T1000 (cell line): ENCODE measurements around the gene RPP30.

Source experiments
- DNase-seq: peaks from one replicate; lab custom pipeline; 2025; ENCODE audit warnings: mixed read lengths; lab: John Stamatoyannopoulos, UW

Gene RPP30

DNA sequence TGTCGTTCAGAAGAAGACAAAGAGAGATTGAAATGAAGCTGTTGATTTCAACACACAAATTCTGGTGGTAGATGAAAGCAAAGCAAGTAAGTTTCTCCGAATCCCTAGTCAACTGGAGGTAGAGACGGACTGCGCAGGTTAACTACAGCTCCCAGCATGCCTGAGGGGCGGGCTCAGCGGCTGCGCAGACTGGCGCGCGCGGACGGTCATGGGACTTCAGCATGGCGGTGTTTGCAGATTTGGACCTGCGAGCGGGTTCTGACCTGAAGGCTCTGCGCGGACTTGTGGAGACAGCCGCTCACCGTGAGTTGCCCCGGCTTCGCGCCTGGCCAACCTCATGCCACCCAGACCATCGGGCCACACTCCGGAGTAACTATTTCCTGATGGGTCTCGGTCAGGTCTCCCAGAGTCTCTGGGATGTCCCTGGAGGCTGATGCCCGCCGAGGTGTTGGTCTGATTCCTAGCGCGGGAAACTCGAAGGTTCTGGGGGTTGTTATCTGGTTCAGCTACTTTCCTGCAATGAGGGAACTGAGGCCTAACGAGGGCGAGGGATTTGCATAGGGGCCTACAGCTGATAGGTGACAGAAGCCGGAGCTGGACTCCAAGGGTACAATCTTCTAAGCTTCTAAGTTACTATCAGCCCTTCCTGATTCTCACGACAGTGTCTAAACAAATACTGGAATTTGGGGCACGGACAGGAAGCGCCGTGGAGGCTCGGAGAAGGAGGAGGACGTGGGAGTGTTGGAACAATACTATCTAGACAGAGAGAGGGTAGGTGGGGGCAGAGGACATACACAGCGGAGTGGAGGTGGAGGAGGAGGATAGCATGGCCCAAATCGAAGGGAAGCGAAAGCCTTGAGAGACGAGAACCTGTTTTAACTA lies at the start of gene RPP30:
Gene RPP30, plus strand, starts transcription at position 209 of the 882 bp plus-strand sequence. Its CDS starts 13 bp downstream, at position 222.
- peak; percentile 72 for DNase-seq

DNA sequence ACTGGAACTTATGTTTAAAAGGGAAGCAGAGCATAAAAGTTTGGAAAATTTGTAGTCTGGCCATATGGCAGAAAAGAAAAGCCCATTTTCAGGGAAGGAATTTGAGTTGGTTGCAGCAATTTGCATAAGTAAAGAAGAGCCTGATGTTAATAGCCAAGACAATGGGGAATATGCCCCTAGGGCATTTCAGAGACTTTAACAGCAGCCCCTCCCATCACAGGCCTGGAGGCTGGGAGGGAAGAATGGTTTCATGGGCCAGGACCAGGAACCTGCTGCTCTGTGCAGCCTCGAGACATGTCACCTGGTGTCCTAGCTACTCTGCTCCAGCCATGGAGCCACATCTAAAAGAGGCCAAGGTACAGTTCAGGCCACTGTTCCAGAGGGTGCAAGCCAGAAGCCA lies 49.3 kb upstream of the RPP30 start:
- DNase-seq = no peak

DNA sequence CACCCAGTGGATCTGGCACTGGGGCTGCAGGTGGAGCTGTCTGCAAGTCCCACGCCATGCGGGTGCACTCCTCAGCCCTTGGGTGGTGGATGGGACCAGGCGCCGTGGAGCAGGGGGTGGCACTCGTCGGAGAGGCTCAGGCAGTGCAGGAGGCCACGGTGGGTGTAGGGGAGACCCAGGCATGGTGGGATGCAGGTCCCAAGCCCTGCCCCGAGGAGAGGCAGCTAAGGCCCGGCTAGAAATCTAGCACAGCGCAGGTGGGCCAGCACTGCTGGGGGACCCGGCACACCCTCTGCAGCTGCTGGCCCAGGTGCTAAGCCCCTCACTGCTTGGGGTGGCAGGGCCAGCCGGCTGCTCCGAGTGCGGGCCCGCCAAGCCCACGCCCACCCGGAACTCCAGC lies 39.7 kb upstream of the RPP30 start:
- no peak for DNase-seq

- no peak for DNase-seq
Measured at GRCh38 chr10:90834326-90834725, 37.4 kb upstream of the RPP30 start.

DNA sequence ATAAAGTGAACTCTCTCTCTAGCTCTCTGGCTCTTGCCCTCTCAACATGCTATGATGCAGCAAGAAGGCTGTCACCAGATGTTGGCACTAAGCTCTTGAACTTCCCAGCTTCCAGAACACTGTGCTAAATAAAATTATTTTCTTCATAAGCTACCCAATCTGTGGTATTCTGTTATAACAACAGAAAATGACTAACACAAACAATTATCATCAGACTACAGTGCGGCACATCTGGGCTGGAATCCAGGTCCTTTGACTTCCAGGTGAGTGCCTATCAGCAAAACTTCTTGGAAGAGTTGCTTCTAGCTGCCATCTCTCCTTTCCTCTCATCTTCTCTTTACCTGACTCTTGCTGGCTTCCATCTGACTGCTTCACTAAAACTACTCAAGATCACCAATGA lies 34.3 kb upstream of the RPP30 start:
- DNase-seq = no peak

- DNase-seq = no peak
Measured at GRCh38 chr10:90842725-90843124, 29.0 kb upstream of the RPP30 start.

DNA sequence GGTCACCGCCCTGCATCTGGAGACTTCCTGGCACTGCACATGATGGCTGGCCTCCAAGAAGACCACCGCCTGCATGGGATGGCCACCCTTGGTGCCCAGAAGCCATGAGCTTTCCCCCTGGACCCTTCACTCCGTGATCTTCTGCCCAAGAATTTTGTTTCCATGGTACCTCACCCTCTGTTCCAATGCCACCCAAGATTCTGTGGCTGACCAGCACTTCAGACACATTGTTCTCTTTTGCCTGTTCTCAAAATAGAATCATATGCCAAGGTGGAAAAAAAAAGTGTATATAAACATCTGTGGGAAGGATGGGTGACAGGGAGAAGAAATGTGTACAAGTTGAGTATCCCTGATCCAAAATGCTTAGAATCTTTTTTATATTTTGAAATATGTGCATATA lies 26.0 kb upstream of the RPP30 start:
- no peak for DNase-seq

DNA sequence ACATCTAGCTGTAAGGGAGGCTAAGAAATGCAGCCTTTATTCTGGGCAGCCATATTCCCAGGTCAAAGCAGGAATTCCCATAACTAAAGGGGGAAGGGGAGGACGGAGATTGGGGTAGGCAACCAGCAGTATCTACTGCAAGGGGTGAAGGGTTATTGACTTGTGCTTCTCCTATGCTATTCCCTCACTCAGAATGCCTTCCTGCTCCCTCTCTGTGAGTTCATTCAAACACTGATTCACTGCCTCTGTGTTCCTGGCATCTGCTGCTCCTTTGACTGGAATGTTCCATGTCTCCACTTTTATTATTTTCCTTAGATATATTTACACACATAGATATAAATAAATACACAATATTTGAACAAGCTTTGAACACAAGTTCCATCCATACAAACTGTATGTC lies 25.0 kb upstream of the RPP30 start:
- no peak for DNase-seq

GRCh38 chr10:90847436-90847835 lies 24.3 kb upstream of the RPP30 start:
- no peak for DNase-seq

DNA sequence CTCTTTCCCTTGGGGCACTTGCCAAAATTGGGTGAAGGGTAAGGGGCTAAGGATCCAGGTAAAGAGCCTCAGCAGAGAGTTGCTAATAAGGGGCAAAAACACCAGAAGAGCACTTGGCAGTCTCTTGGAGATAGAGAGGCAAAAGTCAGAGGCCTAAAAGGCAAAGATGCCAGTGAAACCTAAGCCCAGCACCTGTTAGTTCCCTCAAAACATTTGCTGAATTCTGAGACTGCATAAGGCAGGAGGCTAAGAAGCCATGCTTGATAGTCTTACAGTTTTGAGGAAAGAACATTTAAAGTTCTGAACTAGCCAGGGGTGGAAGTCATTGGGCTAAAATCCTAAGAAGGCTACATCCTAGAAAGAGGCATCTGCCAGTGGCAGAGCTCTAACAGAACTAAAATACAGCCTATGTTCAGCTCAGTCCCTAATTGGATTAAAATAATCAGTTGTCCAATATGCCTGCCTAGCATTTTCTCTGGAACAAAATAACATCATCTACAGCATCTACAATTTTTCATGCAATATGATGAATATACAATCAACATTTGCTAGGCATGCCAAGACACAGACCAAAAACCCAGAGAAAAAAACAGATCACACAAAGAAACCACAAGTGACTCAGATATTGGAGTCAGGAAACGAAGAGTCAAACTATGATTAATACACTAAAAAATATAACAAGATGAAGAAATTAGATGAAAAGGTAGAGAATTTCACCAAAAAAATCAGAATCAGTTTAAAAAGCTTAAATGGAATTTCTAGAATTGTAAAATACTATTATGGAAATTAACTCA lies 21.6 kb upstream of the RPP30 start:
- DNase-seq = no peak

DNA sequence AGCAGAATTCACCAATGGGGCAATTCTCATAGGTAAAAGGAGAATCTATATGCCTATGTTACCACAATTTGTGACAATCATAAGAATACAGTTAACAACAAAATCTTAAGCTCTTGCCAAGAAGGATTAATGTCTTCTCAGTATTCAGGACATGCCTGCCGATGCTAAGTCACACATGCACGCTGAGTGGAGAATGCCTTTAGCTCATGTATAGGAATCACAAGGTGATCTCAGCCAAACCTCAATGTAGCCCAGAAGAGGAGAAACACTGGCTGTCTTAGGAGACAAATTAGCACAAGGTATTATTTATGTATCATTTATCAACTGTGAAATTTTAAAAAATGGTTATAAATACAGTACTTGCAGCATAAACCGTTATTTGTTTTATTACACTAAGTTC lies 16.6 kb upstream of the RPP30 start:
- no peak for DNase-seq

- DNase-seq = no peak
Measured at GRCh38 chr10:90856261-90856660, 15.5 kb upstream of the RPP30 start.

DNA sequence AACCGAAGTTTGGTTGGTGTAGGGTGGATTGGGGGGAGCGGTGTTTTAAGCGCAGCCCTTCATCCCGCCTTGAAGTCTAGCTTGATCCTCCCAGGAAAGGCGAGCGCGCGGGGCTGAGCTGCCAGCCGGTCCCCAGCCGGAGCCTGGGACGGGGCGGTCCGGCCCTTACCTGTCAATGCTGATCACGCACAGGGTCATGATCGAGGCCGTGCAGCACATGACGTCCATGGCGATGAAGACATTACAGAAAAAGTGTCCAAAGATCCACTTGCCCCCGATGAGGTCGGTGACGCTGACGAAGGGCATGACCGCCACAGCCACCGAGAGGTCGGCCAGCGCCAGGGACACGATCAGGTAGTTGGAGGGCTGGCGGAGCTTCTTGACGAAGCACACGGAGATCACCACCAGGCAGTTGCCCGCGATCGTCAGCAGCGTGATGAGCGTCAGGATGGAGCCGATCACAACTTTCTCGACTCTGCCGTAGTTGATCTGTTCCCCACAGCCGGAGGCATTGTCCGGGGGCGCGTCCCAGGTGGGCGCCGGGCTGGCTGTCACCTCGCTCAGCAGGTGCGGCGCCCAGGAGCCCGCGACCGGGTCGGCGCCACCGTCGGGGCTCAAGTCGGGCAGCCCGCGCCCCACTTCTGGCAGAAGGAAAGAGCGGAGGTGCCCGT lies 14.7 kb upstream of the RPP30 start:
- peak; percentile 31 for DNase-seq

DNA sequence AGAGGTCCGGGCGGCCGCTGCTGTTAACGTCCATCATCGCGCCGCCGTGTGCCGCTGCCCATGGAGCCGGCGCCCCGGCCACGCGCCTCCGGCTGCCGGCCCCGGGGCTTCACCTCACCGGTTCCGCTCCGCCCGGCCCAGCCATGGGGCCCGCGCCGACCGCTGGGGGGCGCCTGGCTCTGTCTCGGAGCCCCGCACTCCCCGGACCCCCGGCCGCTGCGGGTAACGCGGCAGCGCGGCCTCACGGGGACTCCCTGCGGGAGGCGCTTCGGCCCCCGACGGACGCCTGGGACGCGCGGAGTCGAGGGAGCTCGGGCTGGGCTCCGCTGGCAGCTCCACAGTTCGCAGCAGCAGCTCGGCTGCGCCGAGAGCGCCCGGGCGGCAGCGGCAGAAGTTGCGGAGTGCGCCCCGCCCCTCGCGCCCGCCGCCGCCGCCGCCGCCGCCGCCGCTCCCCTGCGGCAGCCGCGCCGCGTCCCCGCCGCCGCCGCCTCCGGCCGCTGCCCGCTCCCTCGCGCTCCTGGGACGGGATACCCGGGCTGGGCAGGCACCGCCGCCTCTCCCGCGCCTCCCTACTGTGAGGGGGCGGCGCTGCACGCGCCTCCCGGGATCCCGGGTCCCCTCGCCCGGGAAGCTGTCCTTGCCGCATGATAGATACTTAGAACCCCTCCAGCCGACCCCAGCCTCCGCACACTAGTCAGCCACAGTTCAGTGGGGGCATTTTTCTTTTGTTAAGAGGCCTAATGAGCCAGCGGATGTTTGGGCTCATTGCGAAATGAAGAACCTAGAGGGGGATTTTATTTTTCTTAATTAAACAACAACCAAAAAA lies 13.9 kb upstream of the RPP30 start, which contains the start of gene HTR7:
Gene HTR7, minus strand, starts transcription at position 405 of the 826 bp plus-strand sequence. Its CDS starts 368 bp downstream, at position 37.
- DNase-seq = peak; percentile 69

DNA sequence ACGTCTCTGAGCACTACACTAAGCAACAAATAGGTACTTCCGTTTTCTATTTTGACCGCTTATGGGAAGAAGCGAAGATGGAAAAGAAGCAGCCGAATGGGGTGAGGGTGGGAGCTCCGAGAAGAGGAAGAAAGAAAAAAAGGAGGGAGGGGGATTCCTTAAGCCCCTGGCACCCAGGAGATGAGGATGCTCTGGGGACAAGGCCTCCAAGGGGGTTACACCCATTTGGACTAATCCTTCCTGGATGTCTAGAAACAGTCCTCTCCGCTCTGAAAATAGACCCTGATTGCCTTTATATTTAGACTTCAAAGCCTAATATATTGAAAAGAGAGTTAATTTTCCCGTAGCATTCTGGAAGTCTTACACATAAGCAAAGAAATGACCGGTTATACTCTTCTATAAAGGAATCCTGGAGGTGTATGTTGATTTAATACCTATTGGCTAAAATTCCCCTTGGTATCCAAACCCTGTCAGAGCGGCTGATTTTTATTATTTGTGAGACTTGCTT lies 13.3 kb upstream of the RPP30 start:
- no peak for DNase-seq

GRCh38 chr10:90859321-90859751 lies 12.4 kb upstream of the RPP30 start:
- DNase-seq = no peak

GRCh38 chr10:90860790-90861189 lies 11.0 kb upstream of the RPP30 start:
- no peak for DNase-seq

DNA sequence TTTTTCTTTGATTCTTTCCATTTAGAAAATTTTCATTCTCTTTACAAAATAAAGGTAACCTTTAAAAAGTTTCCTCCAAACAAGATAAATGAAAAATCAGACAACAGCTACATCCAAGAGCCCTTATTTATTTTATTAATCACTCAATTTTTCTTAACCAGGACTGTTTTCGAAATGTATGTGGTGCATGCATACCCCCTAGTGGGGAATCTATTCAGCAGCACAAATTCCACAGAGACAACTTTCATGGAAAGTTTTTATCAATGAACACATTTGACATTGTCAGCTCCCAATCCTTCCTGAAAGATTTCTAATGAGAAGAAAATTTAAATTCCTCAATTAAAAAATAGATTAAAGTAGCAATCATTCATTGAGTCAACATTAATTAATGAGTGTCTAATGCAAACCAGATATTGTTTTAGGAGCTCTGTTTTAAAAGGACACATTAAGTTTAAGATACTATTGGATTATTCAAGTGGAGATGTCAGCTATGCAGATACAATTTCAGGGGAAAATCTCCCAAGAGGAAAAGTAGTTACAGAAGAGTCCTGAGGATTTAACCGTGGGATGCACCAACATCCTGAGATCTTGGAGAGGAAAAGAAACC lies 8.8 kb upstream of the RPP30 start:
- peak; percentile 14 for DNase-seq

DNA sequence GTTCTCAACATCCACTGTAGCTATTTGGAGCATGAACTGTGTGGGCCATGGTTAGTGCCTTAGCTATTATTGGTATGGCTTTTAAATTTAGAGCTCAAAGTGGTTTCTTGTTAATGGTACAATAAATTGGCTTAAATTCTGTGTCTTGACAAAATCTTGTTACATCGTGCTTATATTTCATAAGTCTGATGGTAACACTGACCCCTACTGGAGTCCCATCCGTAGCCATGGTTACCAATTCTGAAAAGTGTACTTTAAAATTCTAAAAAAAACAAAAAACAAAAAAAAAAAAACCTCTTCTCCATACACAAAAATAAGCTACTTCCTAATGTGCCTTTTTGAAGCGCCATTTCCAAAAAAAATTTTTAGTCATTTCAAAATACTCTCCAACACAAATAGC lies 6.4 kb upstream of the RPP30 start:
- DNase-seq = no peak

DNA sequence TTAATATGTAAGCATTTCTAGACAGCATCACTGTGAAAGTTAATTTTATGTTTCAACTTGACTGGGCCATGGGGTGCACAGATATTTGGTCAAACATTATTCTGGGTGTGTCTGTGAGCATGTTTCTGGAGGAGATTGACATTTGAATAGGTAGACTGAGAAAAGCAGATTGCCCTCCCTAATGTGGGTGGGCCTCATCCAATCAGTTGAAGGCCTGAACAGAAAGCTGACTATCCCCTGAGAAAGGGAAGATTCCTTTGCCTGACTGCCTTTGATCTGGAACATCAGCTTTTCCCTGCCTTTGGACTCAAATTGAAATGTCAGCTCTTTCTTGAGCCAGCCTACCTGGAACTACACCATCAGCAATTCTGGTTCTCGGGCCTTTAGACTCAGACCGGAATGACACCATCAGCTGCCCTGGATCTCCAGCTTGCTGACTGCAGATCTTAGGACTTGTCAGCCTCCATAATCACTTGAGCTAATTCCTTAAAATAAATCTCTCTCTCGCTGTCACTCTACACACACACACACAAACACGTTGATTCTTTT lies 5.7 kb upstream of the RPP30 start:
- no peak for DNase-seq
